HT-29 (cell line): ENCODE data around the gene UVRAG. TPM values are rescaled to one million over a fixed set of nuclear protein-coding genes. Genes with fewer than 3 reads are reported as not detected.
A peak's percentile ranks its signal among the peaks of the same experiment; 100 is the strongest.

ENCODE experiments used
- DNase-seq: peaks from one replicate; pipeline ENCODE4 v3.0.0-alpha.2; 2015; ENCODE audit warnings: low spot score
- total RNA-seq: library from RNA; depleted of rRNA; stranded (reverse); fragments of >200 nt; shearing (Covaris generic); gene quantifications from 2 replicates; pipeline ENCODE4 v1.2.3, GENCODE V29; 2014

The UVRAG gene
- total RNA-seq, 1 experiment from 2014 or later, result 11.9 TPM

GRCh38 chr11:76103460-76103859 is 288.4 kb downstream of the UVRAG start:
- no peak for DNase-seq

GRCh38 chr11:76104285-76104684 is 289.3 kb downstream of the UVRAG start:
- no peak for DNase-seq

DNA sequence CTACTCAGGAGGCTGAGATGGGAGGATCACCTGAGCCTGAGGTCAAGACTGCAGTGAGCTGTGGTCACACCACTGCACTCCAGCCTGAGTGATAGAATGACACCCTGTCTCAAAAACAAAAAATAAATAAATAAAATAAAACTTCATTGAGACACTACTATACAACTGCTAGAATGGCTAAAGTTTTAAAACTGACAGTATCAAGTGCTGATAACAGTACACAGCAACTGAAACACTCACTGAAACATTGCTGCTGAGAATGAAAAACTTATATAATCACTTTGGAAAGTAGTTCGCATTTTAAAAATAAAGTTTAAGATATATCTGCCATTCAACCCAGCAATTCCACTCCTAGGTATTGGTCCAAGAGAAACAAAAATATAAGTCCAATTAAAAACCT is 290.6 kb downstream of the UVRAG start:
- no peak for DNase-seq

DNA sequence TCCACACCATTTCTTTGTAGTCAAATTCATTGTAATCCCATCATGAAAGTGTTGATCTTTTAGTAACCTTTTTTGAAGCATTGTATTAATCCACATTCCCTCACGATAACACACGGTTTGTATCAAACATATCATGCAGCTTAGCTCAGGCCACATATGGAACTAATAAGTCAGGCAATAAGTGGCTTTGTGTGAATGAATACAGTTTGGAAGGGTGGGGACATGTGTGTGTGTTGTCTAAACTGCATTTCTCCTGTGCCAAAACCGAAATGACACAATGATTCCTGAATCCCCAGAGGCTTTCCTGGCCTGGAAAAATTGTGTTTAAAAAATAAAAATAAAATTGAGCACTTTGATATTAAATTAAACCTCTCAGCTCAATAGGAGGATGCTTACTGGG is 293.0 kb downstream of the UVRAG start:
- no peak for DNase-seq

- DNase-seq, result no peak
Observed at GRCh38 chr11:76114238-76114637, 299.2 kb downstream of the UVRAG start.

GRCh38 chr11:76115555-76115954 is 300.5 kb downstream of the UVRAG start:
- no peak for DNase-seq

DNA sequence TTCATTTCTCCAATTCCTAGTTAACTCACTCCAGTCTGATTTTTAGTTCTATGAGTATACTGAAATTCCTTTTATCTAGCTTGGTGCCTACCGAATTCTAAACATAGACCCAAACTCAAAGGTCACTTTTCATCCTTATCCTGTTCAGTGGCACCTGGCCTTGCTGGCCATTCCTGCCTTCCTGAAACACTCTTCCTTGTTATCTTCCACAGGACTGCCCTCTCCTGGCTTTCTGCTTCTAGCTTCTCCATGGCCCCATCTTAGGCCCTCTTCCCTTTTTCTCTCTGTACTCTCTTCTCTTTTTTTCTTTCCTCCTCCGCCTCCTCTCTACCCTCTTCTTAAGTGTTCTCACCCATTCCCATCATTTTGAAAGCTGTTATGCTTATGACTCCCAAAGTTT is 304.0 kb downstream of the UVRAG start:
- DNase-seq, result peak; percentile 19

DNA sequence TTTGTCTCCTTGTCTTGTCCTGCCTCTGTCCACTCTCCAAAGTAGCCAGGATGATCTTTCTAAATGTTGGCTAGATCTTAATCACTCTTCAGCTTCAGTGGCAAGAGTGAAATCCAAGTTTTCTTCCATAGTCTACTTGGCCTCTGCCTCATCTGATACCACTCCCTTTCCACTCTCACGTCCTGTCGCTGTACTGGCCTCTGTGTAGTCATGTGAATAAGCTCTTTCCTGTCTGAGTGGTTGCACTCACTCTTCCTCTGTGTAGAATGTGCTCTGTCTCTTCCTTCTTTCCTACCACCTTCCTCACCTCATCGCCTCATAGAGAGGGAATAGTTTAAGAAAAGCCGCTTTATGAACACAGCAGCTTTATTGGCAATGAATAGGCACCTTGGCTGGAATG is 304.8 kb downstream of the UVRAG start:
- no peak for DNase-seq

GRCh38 chr11:76120513-76121101 is 305.6 kb downstream of the UVRAG start:
- DNase-seq, result no peak

GRCh38 chr11:76123248-76123647 is 308.2 kb downstream of the UVRAG start:
- DNase-seq, result no peak

DNA sequence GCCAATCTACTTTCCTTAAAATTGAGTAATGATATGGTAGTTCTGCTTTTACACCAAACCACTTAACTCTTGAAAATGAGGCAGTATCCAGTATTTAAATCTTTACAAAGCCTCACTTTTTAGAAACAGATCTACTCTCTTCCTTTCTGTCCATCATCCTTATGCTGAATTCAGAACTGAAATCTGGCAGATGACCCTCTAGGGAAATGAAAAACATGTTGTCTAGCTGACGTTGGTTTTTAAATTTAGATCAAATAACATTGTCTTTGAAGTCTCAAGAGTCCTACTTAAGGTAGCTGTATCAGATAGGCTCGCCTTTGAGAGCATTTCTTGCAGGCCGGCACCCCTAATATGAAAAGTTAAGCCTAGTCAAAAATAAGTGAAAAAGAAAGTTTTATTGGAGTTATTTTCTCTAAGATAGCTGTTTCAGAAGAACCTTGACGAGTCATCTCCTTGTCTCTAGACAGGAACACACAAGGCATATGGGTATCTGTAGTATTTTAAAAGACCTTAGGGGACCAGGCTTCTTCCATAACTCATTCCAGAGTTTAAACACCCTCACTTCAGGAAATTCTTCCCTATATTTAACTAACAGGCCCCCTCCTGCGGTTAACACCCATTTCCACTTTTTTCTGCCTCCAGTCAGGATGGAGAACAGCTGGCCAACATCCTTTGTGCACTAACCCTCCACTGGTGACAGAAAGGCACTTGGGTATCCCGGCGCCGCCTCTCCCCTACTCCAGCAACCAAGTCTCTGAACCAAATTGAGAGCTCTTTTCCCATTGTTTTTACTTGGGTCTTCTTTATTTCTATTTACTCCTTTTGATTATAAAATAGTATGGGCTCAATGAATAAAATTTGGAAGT is 310.1 kb downstream of the UVRAG start:
- DNase-seq, result no peak

DNA sequence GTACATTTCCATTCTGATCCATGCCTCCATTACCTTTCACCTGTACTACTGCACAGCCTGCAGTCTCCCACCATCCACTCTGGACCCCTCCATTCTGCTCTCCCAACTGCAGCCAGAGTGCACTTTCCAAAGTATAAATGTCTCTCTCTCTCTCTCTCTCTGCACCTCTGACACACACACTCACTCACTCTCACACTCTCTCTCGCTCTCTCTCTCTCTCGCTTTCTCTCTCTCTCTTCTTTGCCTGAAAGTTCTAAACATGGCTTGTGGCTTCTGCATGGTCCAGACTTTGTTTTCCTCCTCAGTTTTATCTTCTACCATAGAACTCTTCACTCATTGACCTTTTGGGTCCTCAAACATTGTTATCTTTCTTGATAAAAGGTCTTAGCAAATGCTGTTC is 314.7 kb downstream of the UVRAG start:
- DNase-seq, result no peak

- DNase-seq, result no peak
Observed at GRCh38 chr11:76131142-76131541, 316.1 kb downstream of the UVRAG start.

- DNase-seq, result no peak
Observed at GRCh38 chr11:76131671-76132631, 316.9 kb downstream of the UVRAG start.

GRCh38 chr11:76134239-76134638 is 319.2 kb downstream of the UVRAG start:
- DNase-seq, result no peak

DNA sequence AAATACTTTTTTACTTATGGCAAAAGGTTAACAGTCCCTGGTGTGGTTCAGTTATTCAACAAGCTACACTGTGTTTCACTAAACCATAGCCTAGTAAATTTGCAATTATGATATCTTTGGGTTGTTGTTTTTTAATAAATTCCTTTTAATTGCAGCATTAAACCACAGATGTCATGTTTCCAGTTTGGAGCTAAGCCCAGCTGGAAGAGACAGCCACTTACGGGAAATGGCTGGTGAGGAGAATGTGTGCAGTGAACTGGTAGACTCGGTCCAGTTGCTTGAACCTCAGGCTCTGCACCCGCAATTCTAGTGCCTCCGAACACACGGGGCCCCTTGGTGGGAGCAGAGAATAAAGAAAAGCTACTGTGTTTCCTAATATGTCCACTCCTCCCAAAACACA is 320.5 kb downstream of the UVRAG start:
- no peak for DNase-seq

DNA sequence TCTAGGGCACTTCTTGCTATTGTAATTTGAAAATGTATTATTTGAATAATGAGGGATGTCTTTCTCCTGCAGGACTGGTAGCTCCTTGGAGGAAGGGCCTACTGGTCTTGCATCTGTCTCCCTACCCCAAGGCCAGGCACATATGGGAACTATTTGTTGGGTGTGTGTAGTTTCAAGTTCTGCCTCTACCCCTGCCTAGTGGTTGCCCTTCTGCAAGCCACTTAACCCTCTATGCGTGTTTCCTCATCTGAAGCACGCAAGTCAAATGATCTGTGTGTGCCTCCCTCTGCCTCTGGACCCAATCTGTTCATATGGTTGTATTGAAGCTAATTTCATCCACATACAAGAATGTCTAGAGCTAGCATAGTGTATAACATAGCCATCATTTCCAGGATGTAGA is 324.3 kb downstream of the UVRAG start:
- no peak for DNase-seq

GRCh38 chr11:76140912-76141574 is 326.0 kb downstream of the UVRAG start:
- DNase-seq, result no peak

GRCh38 chr11:76141901-76142588 is 327.0 kb downstream of the UVRAG start:
- no peak for DNase-seq

DNA sequence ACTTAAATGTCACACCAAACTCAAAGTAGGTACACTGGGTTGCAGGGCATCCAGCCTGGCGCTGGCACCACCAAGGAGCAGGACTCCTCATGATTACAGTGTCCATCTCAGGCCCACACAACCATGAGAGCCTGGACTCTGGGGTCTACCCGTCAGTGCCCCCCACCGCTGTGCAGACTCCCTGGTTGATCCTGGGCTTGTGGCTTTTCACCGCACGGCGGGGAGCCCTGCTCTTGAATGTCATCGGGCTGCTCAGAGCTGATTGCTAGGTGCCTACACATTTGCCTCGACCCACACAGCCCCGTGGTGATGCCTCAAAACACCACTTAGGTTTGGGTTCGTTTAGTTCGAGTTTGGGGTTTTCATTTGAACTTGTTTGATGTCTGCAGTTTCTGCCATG is 328.3 kb downstream of the UVRAG start:
- DNase-seq, result no peak
